Cerebellar cortex (tissue), 1 donor: Measurements from ENCODE around the gene ROPN1L.

Experiments used
- DNase-seq: peaks from one replicate; pipeline ENCODE4 v3.0.0-alpha.2; 2015; ENCODE audit warnings: low spot score

Gene ROPN1L

DNA sequence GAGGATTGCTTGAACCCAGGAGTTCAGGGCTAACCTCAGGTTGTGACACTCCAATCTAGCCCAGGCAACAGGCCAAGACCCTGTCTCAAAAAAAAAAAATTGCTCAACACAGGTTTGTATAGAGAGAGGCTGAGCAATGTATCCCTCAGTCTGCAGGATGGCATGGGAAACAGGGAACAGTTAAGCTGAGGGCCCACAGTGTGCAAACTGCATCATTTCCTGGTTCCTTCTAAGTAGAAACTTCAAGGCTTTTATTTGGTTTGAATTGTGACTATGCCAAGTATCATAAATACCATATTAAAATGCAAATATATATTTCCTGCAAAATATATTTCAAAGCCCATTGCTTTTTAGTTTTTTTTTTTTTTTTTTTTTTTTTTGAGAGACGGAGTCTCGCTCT lies 13.7 kb upstream of the ROPN1L start:
- DNase-seq = no peak

DNA sequence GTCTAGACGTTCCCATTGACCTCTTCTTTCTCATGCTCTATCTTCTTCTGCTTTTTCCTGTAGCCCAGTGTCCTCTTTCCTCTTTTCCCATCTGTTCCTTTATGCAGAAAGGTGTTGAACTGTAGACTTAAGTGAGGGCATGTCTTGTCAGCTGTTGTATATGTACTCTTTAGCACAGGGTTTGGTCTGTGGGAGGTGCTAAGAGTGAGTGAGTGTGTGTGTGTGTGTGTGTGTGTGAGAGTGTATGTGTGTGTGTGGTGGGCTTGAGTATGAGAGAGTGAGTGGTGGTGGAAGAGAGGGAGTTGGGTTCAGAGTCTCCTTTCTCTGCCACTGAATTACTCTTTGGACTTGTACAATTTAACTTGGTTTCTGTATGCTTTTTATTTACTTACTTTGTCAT lies 10.3 kb upstream of the ROPN1L start:
- DNase-seq = no peak

DNA sequence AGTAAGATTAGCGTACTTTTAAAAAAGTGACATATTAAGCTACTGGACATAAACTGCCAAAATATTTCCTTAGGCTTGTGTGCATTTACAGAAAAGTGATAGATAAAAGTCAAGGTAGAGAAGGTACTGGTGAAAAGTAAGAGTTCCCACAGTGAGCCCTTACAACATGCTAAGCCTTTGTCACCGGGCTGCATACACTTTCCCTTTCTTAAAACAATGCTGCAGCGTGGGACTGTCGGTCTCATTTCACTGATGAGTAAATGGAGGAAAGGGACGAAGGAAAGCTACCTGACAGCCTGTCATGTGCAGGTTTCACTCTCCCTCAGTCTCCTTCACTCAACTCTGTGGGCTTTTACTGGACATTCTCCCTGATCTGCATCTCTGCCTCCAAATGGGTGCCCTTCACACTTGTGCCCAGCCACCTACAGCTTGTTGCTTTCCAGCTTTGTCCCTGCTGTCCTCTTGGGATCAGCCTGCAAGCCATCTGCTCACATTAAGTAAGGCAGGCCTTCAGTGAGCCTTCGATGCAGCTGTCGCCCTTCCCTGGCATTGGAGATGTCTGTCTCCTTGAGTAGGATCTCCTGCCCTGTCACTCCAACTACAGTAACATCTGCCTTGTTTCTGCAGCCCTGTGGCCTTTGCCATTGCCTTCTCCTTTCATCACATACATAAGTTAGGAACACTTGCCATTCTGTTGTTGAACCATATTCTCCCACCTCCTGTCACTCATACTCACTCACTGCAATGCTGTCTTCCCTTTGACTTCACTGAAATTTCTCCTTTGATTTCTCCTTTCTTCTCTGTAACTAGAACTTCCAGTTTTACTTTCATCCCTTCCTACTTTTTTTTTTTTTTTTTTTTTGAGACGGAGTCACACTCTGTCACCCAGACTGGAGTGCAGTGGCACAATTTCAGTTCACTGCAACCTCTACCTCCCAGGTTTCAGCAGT lies 9.3 kb upstream of the ROPN1L start:
- peak; percentile 28 for DNase-seq

DNA sequence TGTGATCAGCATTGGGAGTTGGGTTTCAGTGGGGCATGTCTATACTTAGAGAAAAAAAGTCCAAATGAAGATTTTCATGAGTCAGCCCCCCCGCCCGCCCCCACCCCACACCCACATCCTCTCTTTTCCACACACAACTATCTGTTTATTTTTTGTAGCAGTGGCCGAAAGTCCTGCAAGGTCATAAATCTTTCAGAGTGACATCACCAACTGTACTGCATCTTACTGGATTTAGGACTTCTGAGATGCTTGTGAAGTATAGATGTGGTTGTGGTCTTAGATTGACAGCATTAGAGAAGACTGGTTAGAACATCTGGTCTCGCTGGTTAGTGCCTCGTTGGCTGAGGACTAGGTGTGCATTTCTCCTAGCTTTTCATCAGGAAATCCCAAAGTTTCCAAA lies 7.3 kb upstream of the ROPN1L start:
- no peak for DNase-seq

DNA sequence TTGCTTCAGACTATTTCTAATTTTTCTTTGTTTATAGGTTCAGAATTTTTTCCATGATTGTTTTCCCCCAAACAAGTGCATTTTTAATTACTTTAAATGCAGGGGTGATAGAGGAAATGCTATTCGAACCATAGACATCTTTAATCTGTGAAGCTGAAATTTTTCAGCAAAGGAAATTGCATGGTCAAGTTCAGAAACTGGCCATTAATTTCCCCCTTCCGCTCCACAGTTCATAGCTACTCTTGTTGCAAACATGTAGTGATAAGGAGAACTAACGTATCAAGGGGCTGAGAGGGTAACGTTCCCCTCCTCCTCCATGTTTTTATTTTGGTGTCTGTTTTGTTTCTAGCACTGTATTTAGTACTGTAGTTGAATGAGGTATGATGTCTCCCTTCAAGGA lies 3.4 kb upstream of the ROPN1L start:
- DNase-seq = no peak

DNA sequence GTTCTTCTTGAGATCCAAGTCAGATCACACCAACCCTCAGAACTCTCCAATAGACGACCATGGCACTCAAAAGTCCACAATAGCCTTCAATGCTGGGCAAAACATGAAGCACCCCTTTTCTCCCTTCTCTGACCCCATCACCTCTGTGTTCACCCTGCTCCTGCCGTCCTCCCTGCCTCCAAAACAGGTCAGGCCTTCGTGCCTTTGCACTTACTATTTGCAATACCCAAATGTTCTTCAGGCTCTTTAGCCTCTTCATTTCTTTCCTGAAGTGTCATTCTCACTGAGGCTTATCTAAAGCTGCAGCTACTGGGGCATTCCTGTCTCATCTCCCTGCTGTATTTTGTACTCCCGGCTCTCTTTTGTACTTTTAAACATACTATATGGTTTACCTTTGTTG lies 2.0 kb upstream of the ROPN1L start:
- DNase-seq = no peak

DNA sequence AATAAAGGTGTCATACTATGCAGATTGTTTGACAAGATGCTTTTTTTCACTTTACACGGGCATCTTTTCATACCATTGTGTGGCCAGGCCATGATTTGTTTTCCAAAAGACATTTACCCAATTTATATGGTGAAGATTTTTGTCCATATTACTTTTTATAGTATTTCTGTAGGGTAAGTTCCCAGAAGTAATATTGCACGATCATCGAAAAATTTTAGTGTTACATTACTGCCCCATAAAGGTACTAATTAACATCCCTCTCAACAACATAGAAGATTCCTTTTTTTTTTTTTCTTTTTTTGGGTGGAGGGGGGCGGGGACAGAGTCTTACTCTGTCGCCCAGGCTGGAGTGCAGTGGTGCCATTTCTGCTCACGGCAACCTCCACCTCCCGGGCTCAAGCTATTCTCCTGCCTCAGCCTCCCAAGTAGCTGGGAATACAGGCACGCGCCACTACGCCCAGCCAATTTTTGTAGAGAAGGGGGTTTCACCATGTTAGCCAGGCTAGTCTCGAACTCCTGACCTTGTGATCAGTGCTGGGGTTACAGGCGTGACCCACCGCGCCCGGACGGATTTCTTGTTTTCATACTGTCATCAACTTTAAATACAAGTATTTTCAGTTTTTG lies 1.2 kb upstream of the ROPN1L start:
- DNase-seq = no peak

DNA sequence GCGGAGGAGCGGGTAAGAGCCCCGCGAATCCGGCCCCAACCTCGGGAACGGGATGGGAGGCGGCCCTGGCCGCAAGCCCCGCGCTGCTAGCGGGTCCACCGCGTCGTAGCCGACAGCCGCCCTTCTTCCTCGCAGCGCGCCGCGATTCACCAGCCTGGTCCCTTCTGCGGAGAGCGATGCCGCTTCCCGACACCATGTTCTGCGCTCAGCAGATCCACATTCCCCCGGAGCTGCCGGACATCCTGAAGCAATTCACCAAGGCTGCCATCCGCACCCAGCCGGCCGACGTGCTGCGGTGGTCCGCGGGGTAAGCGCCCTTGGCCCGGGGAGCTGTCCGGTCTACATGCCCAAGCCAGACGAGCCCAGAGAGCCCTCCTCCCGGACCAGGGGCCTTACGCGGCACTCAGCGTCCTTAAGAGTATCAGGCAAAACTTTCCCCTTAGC lies 335 bp downstream of the ROPN1L start:
- no peak for DNase-seq

DNA sequence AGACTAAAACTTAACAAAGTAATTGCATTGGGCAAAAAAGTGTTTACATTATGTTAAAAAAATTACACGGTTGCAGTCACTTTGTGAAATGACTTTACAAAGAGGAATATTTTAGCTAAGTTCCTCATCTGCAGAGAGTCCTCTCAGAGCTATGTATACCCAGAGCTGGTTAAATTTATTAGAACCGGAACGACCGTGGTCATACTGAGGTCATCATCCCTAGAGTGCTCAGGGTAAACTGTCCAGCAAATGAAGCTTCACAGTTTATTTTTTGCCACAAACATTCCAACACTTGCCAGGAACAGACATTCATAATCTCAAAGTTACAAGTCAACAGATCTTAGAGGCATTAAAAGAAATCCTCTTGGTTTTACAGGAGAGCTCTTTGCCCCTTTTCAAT lies 897 bp downstream of the ROPN1L start:
- no peak for DNase-seq

DNA sequence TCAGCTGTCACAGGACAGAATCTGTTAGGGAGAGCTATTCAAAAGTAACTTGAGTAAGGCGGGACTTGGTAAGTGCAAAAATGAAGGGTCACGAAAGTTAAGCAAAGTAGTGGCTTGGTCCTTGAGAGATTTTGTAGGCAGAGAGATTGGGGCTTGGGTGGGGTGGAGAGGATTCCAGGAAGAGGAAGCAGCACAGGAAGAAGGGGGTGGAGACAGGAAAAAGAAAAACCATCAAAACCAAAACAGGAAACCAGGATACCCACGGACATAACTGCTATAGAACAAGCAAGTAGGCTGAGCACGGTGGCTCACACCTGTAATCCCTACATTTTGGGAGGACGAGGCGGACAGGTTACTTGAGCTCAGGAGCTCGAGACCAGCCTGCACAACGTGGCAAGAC lies 3.7 kb downstream of the ROPN1L start:
- no peak for DNase-seq

DNA sequence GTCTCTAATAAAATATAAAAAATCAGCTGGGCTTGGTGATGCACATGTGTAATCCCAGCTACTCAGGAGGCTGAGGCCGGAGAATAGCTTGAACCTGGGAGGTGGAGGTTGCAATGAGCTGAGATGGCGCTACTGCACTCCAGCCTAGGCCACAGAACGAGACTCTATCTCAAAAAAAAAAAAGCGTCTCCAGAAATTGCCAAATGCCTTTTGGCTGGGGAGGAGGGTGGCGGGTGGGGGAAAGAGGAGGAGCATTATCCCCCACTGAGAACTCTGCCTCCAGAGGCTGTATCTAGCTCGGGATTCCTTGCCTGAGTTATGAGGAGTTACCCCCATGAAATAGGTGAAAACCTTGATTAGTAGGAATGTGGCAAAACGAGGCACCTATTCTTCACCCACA lies 4.8 kb downstream of the ROPN1L start:
- no peak for DNase-seq

DNA sequence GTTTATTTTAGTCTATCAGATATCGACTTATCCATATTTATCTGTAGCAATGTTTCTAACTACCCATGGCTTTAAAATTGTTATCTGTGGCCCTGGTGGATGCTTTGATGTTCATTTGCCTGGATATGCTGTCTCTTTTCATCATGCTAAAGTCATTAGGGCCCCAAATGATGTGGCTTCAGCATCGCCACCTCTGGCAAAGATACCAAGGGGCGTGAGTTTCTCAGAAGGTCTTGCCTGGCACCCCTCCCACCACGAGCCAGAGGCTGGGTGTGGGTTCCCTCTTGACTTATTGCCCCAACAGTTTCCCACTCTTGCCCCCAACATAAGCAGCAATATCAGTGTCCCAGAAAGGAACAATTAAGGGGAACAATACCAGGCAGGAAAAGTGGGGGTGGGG lies 5.4 kb downstream of the ROPN1L start:
- no peak for DNase-seq

DNA sequence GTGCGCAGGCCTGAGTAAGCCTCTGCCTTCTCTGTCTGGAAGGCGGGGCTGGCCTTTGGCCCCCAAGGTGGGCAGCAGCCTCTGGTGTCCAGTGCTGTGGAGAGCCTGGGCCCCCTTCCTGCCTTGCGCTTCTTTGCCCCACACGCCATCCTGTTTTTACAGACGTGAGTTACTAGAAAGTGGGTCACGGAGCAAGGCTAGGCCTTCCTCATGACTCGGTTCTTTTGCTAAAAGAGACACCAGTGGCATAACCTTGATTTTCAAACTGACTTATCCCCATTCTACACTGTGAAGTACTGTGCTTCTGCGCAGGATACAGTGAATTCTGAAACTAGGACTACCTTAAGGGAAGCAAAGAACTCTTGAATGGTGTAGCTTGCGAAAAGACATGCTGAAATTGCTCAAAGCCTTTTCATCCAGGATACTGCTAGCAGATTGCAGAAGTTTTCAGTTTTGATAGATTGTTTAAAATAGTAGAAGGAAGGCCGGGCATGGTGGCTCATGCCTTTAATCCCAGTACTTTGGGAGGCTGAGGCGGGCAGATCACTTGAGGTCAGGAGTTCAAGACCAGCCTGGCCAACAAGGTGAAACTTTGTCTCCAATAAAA lies 7.2 kb downstream of the ROPN1L start:
- DNase-seq = no peak

DNA sequence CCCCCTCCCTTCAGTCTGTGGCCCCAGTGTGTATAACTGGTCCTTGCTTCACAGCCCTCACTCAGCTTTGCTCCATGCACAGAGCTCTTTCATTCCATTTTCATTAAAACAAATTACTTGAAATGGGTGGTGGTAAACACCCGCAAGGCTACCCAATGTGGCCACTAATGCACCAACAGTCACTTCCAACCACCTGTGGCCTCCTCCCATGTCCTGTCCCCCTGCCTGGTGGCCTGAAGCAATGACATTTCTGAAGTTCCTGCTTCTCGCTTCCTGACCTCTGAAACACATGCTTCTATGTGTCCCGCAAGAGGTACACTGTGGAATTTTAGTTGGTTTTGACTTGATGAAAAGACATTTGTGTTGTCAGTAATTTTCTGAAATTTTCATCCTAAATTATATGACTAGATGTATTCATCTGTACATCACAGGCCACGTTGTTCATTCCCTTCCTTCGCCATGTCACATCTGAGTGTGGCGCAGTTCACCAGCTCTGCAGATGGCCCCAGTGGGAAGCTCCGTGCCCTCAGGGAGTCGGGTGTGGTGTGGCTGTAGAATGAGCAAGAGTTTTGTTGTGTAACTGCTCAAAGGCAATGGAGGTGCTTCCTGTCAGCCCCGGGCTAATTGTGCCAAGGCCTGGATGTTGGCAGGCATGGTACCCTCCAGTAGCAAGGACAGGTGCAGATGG lies 9.6 kb downstream of the ROPN1L start:
- DNase-seq = no peak

DNA sequence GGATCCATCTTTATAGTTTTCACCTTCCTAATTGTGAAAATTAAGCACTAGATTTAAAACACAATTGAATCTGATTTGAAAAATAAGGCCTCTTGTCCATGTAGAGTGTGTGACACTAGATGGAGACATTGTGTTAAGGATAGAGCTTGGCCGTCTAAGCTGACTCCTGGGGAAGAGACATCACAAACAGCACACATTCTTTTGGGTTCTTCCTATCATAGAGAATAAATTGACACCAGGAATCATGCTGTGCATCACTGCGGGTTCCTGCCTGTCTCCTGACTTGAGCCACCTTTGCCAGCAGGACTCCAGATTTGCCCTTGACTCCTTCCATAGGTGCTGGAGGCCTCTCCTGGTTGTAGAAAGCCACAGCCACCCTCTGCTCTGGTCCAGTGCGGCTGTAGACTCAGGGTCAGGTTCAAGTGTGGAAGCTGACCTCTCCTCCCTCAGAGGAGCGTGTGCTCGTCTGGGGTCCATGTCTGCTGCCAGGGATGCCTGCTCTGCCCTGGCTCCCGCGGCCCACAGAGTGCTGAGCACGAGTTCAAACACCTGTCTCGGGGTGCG lies 11.2 kb downstream of the ROPN1L start:
- peak; percentile 82 for DNase-seq

DNA sequence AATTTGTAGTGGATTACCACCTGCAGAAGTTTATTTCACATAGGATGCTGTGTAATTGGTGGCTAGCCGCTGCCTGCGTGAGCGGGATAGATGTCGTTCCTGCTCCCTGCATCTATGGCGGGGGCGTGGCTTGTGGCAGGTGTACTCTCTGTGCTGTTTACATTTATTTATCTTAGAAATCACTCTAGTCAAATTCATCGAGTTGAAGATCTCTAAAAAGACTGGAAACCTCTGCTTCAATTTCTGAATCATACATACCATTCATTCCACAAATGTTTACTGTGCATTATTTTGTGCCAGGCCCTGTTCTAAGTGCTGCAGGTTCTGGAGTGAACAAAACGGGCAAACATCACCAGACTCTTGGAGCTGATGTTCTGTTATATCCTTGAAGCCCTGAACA lies 11.9 kb downstream of the ROPN1L start:
- no peak for DNase-seq

DNA sequence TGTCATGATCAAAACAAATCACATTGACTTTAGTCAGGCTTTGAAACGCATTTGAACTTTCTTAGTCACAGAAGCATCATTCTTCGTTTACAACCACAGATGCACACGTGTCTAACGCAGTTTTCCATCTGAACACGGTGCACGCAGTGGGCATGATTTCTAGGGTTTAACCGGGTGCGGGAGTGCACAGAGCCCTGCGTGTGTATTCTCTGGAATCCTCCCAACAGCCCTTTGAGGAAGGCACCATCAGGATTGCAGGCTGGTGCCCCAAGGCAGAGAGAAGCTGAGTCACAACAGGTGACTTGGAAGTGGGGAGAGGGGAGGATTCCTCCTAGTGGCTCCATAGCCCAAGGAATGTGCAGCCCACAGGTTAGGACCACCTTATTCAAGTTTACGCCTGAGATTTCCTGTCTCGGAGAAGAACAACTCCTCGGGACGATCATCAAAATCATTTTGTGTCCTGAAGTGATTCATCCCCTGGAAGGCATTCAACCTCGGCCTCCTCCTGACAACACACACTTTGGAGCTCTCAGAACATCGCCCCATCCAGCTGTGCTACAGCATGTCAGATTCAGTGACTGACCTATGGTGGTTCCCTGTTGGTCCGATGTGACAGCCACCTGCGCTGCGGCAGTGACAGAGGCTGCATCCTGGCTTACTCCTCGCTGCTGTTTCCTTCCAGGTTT lies 13.1 kb downstream of the ROPN1L start:
- no peak for DNase-seq

DNA sequence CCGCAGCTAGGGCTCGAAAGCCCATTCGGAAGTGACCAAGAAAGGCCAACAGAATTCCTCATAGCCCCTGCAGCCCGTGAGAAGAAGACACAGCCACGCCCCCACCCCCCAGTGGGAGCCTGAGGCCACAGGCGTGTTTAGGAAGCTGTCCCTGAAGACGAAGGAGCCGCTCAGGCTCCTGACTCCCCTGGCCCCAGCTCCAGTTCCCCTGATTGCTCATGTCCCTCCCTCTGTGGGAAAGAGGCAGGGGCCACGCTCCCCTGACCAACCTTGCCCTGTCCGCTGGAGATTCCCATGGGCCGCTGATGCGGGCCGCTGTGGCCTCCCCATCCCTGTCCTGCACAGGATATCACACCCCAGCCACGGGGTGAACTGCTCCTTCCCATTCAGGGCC lies 13.6 kb downstream of the ROPN1L start:
- no peak for DNase-seq

DNA sequence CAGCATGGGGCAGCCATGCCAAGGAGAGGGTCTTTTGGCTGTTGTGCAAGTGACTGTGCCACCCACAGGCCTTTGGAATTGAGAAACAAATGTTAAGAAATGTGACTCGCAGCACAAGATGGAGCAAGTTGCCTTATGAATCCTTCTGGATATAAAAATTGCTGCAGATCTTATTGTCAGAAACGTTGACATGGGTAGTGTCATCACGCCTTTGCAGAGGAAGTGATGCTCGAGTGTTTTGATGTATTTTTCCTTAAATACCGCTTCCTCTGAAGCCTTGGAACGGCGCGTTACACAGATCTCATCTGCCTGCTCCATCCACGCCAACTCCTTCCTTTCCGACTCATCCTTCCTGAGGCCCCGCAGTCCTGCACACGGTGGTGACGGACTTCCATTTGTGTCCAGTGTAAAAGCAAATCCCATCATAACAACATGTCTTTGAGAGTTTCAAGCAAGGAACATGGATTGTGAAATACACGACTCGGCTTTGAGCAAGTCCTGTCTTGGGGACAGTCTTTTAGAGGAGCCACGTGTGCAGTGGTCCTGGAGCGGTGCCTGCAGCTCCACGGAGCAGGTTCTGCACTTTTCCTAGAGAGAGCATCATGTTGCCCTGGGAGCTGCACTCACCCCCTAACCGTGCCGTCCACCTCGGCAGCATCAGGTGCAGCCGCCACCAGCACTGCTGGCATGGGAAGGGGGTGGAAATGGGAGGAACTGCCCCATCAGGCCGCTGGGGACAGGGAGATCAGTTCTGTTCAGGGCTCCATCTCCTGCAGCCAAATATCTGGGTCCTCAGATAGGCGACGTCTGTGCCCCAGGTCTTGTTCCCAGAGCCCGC lies 15.1 kb downstream of the ROPN1L start:
- no peak for DNase-seq

DNA sequence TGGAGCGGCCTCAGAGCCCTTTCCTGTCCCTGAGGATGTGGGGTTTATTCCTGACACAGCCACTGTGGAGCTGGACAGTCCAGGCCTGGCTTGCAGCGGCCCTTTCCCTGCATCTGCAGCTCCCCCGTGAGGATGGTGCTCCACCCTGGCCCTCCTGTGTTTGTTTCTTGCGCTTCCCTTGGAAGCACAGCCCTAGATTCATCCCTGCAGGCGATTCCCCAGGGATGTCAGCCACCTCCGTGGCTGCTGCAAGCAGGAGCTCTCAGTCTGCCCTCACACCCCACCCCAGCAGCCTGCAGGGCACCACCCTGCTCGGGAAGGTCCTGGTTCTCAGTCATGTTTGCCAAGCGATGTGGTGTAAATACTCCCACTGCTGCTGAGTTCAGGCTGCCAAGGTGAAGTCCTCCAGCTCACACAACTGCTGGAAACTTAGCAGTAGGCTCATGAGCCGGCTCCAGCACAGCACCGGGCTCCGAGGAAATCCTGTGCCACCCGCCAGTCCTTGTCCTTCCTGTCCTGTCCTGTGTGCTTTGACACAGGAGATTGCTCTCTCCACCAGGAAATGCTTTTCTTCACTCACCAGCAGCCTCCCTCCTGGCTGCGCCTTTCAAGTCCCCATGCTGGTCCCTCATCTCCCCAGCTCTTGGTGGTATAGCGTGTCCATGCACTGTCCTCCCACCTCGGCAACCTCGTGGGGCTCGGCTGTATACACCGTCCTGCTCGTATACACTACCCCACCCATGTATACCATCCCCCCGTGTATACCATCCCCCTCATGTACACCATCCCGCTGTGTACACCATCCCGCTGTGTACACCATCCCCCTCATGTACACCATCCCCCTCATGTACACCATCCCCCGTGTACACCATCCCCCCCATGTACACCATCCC lies 16.2 kb downstream of the ROPN1L start:
- no peak for DNase-seq
